ENCODE data around the gene TAP1. TPM values are rescaled to one million over a fixed set of nuclear protein-coding genes. Genes with fewer than 3 reads are reported as not detected.
"Not testable (repeated sequence)": the region's sequence is repeated elsewhere in the genome, so short reads cannot be mapped to it uniquely, and the experiment has no call there.

The TAP1 gene
- total RNA-seq, 1 donor from 2014 or later, result 28.2 TPM

DNA sequence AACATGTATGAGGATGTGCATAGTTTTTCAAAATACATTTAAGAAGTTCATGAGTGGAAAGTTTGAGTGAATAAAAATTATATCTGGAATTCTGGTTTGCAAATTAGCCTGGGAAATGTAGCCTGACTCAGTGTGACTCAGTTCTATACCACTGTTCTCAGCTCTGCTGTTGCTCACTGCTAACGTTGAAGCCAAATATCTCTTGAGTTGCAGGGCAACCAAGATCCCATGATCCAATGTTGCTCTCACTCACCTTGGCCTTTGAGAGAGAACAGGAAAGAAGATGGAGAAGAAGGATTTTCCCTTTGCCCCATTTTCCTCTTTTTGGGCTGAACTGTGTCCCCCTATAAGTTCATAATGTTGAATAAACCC, 29.4 kb upstream of the TAP1 start:
- Histone ChIP-seq H3K4me3 (ENCODE audit: low read depth, low read length) (no peak overlapping the region), H3K36me3 (ENCODE audit: control insufficient read depth, insufficient read depth, low read length) (no peaks in the 10 kb centered on the region), H3K27me3 (ENCODE audit: control insufficient read depth, insufficient read depth, low read length) (peaks cover 4% of the 10 kb centered on the region)
- DNase-seq (ENCODE audit: low read depth), result peak; percentile 90
- FAIRE-seq, result no peak
- TF ChIP-seq, protein P1, sequence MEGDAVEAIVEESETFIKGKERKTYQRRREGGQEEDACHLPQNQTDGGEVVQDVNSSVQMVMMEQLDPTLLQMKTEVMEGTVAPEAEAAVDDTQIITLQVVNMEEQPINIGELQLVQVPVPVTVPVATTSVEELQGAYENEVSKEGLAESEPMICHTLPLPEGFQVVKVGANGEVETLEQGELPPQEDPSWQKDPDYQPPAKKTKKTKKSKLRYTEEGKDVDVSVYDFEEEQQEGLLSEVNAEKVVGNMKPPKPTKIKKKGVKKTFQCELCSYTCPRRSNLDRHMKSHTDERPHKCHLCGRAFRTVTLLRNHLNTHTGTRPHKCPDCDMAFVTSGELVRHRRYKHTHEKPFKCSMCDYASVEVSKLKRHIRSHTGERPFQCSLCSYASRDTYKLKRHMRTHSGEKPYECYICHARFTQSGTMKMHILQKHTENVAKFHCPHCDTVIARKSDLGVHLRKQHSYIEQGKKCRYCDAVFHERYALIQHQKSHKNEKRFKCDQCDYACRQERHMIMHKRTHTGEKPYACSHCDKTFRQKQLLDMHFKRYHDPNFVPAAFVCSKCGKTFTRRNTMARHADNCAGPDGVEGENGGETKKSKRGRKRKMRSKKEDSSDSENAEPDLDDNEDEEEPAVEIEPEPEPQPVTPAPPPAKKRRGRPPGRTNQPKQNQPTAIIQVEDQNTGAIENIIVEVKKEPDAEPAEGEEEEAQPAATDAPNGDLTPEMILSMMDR (IDR thresholded peaks at IDR 0.05; ENCODE audit: insufficient read depth, low read length, severe bottlenecking), result no peak

DNA sequence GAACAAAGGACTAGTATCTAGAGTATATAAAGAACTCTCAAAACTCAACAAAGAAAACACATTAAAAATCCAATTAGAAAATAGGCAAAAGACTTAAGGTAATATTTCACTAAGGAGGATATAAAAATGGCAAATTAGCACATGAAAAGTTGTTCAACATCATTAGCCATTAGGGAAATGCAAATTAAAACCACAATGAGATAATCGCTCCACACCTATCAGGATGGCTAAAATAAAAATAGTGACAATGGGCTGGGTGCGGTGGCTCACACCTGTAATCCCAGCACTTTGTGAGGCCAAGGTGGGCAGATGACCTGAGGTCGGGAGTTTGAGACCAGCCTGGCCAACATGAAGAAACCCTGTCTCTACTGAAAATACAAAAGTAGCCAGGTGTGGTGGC, 27.5 kb upstream of the TAP1 start:
- FAIRE-seq; DNase-seq (ENCODE audit: low read depth); H3K4me3 ChIP-seq (ENCODE audit: low read depth, low read length); H3K36me3 ChIP-seq (ENCODE audit: control insufficient read depth, insufficient read depth, low read length); H3K27me3 ChIP-seq (ENCODE audit: control insufficient read depth, insufficient read depth, low read length): not testable (repeated sequence)

DNA sequence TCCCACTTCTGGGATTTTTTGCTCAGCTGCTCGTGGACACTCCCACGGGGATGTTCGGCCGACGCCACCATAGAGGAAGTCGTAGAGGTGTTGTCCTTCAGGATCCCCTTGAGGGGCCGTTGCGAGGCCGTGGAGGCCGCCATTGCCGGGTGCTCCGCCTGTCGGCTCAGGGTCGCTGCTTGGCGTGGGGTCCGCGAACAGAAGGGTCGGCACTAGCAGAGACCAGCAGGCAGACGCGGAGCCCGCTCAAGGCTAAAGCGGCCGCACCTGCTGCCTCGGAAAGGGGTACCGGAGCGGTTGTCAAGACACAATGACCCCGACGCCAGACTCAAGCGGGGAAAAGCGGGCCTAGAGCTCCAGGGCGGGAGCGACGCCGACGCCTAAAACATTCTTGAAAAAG, 26.2 kb upstream of the TAP1 start:
- FAIRE-seq, result no peak
- Histone ChIP-seq H3K4me3 (ENCODE audit: low read depth, low read length) (no peak overlapping the region), H3K36me3 (ENCODE audit: control insufficient read depth, insufficient read depth, low read length) (no peaks in the 10 kb centered on the region), H3K27me3 (ENCODE audit: control insufficient read depth, insufficient read depth, low read length) (peaks cover 4% of the 10 kb centered on the region)
- TF ChIP-seq, protein P1 (IDR thresholded peaks at IDR 0.05; ENCODE audit: insufficient read depth, low read length, severe bottlenecking), result no peak
- no peak for DNase-seq (ENCODE audit: low read depth)

DNA sequence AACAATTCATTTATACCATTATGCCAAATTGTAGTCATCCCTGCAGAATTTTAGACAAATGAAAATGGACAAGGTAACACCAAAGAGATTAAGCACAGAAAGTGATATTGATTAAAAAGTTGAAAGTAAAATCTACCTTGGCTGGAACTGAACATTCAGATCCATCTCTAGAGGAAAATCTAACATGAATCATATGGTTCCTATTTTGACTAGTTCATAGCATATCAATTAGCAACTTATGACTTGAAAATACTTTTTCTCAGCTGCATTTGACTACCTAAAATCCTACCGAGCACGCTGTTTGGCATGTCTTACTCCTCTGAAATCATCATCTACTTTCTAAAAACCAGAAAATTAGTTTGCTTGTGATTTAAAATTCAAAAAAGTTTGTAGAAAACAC, 23.1 kb upstream of the TAP1 start:
- TF ChIP-seq, protein P1 (IDR thresholded peaks at IDR 0.05; ENCODE audit: insufficient read depth, low read length, severe bottlenecking), result no peak
- Histone ChIP-seq H3K4me3 (ENCODE audit: low read depth, low read length) (no peak overlapping the region), H3K36me3 (ENCODE audit: control insufficient read depth, insufficient read depth, low read length) (no peaks in the 10 kb centered on the region), H3K27me3 (ENCODE audit: control insufficient read depth, insufficient read depth, low read length) (peaks cover 4% of the 10 kb centered on the region)
- no peak for FAIRE-seq
- DNase-seq (ENCODE audit: low read depth), result no peak

DNA sequence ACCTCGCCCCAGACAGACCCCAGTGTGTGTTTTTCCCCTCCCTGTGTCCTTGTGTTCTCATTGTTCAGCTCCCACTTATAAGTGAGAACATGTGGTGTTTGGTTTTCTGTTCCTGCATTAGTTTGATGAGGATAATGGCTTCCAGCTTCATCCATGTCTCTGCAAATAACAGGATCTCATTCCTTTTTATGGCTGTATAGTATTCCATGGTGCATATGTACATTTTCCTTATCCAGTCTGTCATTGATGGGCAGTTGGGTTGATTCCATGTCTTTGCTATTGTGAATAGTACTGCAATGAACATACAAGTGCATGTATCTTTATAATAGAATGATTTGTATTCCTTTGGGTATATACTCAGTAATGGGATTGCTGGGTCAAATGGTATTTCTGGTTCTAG, 20.4 kb upstream of the TAP1 start:
- H3K36me3 ChIP-seq (ENCODE audit: control insufficient read depth, insufficient read depth, low read length); H3K4me3 ChIP-seq (ENCODE audit: low read depth, low read length); DNase-seq (ENCODE audit: low read depth); FAIRE-seq; H3K27me3 ChIP-seq (ENCODE audit: control insufficient read depth, insufficient read depth, low read length): not testable (repeated sequence)

DNA sequence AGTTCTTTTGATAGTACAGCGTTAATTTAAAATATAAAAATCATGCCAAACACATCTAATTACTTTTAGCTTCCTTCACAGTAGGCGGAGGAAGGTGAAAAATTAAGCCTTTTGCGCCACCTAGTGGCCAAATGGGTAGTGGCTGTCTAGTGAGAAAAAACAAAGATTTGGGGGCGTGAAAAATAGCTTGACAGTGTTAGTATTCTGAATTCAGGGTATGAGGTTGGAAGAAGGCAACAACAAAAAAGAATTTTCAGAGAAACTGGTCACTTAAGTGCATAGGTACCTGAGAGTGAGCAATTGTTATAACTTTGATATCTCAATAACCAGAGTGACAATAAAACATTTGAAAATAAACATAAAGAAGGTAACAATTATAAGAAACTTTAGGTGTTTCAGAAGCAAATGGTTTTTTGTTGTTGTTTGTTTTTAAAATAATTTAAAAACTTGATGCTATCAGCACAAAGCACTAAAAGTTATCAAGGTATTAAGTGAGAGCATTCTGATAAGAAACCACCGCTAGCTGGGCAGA, 14.8 kb upstream of the TAP1 start:
- FAIRE-seq, result no peak
- TF ChIP-seq, protein P1 (IDR thresholded peaks at IDR 0.05; ENCODE audit: insufficient read depth, low read length, severe bottlenecking), result peak; percentile 67
- DNase-seq (ENCODE audit: low read depth), result peak; percentile 63
- Histone ChIP-seq H3K4me3 (ENCODE audit: low read depth, low read length) (no peak overlapping the region), H3K27me3 (ENCODE audit: control insufficient read depth, insufficient read depth, low read length) (peaks cover 4% of the 10 kb centered on the region), H3K36me3 (ENCODE audit: control insufficient read depth, insufficient read depth, low read length) (no peaks in the 10 kb centered on the region)

DNA sequence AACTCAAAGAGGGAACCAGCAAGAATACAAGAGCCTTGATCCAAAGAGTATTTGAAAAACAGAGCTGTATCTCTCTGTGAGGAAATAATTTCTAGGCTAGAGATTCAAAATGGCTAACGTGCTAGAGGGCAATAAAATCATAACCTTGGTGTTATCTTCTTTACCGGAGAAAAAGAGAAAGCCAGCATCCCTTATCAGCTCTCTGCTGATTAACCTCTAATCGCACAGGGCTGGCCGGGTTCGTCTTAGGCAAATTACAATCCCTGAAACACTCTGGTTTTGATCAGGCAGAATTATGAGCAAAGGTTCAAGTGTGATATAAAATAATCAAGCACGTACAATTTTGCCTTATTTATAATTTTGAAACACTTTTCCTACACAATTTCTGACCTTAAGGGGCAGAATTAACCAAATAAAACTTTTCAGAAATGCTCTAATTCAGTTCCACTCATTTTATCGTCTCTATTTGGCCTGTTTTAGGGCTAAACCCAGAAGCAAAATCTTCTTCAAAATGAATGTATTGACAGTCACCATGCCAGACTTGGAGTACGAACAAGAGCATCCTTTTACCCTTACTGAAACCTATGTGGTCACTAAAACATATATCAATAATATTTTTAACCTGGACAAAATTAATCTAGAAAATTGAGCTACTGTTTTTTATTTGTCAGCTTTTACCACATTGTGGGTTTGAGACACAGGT, 14.2 kb upstream of the TAP1 start:
- no peak for FAIRE-seq
- Histone ChIP-seq H3K4me3 (ENCODE audit: low read depth, low read length) (no peak overlapping the region), H3K27me3 (ENCODE audit: control insufficient read depth, insufficient read depth, low read length) (peaks cover 4% of the 10 kb centered on the region), H3K36me3 (ENCODE audit: control insufficient read depth, insufficient read depth, low read length) (no peaks in the 10 kb centered on the region)
- TF ChIP-seq, protein P1 (IDR thresholded peaks at IDR 0.05; ENCODE audit: insufficient read depth, low read length, severe bottlenecking), result no peak
- DNase-seq (ENCODE audit: low read depth), result no peak
